ENCODE measurements around the gene SNX5.

The SNX5 gene

GRCh38 chr20:17911927-17912326 is 56.7 kb downstream of the SNX5 start:
- no peak for DNase-seq

GRCh38 chr20:17910828-17911294 is 57.7 kb downstream of the SNX5 start:
- peak in 1 of 2 donors; percentile 24 for DNase-seq

- DNase-seq, result no peak
These were observed 58.7 kb downstream of the SNX5 start for GRCh38 chr20:17909869-17910321.

GRCh38 chr20:17905544-17905943 is 63.0 kb downstream of the SNX5 start:
- DNase-seq, result no peak

GRCh38 chr20:17904027-17904426 is 64.6 kb downstream of the SNX5 start:
- peak in 1 of 2 donors; percentile 13 for DNase-seq

DNA sequence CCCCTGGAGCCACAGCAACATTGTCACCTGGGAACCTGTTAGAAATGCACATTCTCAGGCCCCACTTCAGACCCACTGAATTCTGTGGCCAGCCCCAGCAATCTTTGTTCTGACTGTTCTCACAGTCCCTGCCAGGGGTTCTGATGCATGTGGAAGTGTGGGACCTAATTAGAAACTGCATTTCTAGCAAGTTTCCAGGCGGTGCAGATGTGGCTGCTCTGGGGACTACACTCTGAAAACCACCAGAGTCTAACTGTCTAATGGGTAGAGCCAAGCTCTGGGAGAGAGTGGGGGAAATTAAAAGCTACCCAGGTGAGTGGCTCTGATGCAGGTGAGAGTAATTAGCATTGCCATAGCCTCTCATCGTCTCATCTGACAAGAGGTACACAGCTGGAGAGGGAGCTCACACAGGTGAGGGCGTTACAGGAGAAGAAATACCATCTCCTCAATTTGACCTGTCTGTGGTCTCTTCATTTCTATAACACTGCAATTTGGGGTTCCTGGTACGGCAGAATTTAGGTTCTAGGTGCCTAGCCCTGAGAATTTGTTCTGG is 66.0 kb downstream of the SNX5 start:
- no peak for DNase-seq

- no peak for DNase-seq
These were observed 66.6 kb downstream of the SNX5 start for GRCh38 chr20:17901971-17902370.

DNA sequence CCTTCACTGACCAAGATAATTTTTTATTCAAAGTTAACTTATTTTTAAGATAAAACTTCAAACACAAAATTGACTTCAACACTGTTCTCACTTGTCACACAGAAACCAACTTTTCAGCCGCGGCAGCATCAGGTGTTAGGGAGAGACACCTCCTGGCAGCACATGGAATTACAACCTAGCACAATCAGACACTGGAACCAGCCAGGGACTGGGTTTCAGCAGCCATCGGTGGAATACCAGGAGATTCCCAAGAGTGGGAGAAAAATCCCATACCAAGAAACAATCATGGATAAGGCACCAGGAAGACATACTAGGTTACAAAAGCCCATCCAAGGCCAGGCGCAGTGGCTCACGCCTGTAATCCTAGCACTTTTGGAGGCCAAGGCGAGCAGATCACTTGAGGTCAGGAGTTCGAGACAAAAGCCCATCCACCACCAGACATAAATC is 70.0 kb downstream of the SNX5 start:
- peak; percentile 60 to 68 for DNase-seq

- DNase-seq, result no peak
These were observed 70.9 kb downstream of the SNX5 start for GRCh38 chr20:17897566-17898307.

DNA sequence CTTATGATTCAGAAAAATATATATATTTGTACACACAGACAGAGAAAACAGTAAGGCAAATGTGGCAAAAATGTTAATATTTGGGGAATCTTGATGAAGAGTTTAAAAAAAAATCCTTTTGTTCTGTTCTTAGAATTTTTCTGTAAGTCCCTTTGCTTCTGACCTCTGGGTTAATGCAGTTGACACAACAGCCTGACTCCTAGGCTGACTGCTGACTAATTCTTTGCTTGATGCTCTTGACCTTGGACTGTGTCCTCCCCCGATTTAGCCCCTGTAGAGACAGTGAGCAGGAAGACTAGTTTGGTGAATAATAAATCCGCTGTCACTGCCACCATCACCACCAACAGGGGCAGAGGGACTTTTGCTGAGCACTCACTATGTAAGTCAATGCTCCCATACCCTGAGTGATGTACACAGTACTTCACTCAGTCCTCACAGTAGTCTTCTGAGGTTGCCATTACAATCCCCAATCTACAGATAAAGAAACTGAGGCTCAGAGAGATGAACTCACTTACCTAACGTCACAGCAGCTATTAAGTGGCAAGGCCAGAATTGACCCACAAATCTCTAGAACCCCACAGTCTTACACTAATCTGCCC is 71.7 kb downstream of the SNX5 start:
- DNase-seq, result no peak

DNA sequence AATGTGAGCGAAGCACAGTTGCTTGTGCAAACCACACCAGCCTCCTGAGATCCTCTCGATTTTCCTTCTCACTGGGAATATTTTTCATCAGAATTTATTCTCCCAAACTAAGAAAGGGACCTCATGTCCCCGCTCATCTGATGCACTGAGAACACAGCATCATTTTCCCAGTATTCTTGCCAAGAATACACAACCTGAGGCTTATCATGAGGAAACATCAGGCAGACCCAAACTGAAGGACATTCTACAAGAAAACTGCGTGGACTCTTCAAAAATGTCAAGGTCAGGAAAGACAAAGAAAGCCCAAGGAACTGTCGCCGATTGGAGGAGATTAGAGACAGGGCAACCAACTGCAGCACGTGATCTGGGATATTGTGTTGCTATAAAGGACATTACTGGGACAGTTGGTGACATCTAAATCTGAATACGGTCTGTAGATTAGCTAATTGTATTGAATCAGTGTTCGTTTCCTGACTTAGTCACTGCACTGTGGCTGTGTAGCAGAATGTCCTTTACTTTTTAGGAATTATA is 72.3 kb downstream of the SNX5 start:
- DNase-seq, result no peak

DNA sequence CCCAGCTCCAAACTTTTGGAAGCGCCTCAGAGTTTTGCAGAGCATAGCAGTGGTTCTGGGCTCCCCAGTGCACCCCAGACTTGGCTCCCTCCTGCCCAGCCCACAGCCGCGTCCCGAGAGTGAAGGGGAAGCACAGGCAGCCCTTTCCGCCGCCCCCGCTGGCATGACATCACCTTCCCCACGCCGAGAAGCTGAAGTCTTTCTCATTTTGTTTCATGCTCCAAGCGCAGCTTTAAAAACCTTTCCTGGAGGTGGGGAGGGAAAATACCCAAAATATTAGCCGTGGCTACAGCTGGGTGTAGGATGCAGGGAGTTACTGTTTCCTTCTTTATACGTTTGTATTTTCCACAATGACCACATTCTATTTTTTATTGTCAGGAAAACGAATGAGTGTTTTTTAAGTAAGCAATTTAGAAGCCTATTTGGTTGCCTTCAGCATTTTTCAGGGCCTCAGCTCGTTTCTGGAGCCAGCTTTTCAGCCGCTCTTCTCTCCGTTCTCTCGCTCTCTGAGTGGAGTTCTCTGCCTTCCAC is 72.9 kb downstream of the SNX5 start:
- DNase-seq, result peak in 1 of 2 donors; percentile 53

DNA sequence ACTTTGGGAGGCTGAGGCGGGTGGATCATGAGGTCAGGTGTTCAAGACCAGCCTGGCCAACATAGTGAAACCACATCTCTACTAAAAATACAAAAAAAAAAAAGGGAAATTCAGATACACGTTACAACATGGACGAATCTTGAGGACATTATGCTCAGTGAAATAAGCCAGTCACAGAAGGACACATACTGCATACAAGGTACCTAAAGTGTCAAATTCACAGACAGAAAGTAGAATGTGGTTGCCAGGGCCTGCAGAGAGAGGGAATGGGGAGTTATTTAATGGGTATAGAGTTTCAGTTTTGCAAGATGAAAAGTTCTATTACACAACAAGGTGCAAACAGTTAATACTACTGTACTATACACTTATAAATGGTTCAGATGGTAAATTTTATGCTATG is 75.1 kb downstream of the SNX5 start:
- no peak for DNase-seq

GRCh38 chr20:17892189-17892938 is 76.2 kb downstream of the SNX5 start:
- no peak for DNase-seq
